Testis (tissue), 3 donors: ENCODE results near the gene PIP5KL1. TPM values are rescaled to one million over a fixed set of nuclear protein-coding genes. Genes with fewer than 3 reads are reported as not detected.

ENCODE experiments used
- DNase-seq: peaks from one replicate; pipeline ENCODE4 v3.0.0-alpha.2; 2019
- H3K27ac ChIP-seq, 2 donors: fragments of 200-600 bp; sonication (generic); one replicate each; pipeline ENCODE4 v1.5.1; 2019
- H3K27me3 ChIP-seq: fragments of 200-600 bp; sonication (generic); one replicate; pipeline ENCODE4 v1.5.1; 2019
- H3K36me3 ChIP-seq: fragments of 200-600 bp; sonication (generic); one replicate; pipeline ENCODE4 v1.5.1; 2017; ENCODE audit warnings: low read depth; ENCODE audit errors: missing control alignments
- H3K4me1 ChIP-seq: fragments of 200-600 bp; sonication (generic); one replicate; pipeline ENCODE4 v1.5.1; 2019
- H3K4me3 ChIP-seq, 2 donors: fragments of 200-600 bp; sonication (generic); one replicate each; pipeline ENCODE4 v1.5.1; 2017 to 2019
- H3K9me3 ChIP-seq: fragments of 200-600 bp; sonication (generic); one replicate; pipeline ENCODE4 v1.5.1; 2017
- POLR2A ChIP-seq: fragments of 450-650 bp; IDR thresholded peaks from one replicate; pipeline ENCODE4 v1.6.1; 2017; ENCODE audit warnings: antibody characterized with exemption, mild to moderate bottlenecking, moderate library complexity
- WGBS, 2 donors: methylation state at CpG; one replicate each; pipeline ENCODE4 v1.1.5; 2018; 5-methylcytosine and 5-hydroxymethylcytosine counted together
- intact Hi-C: fragments of 100-400 bp; cut with DNase I; formaldehyde crosslinking; loops from one replicate; pipeline ENCODE4 v1.15.1; 2023; ENCODE audit warnings: low total_unique reads
- polyA plus RNA-seq: library from polyadenylated mRNA; stranded (reverse); fragments of 350-450 nt; fragmentation: Illumina TruSeq; extraction: RNeasy Lipid Tissue Mini Kit (QIAGEN cat#74804); gene quantifications from one replicate; pipeline ENCODE4 v1.2.3, GENCODE V29; 2014; ENCODE audit warnings: low read depth, low replicate concordance; ENCODE audit not compliant: insufficient read depth
- total RNA-seq, 2 donors: library from RNA; depleted of rRNA; stranded (reverse); fragments of >200 nt; gene quantifications; one replicate each; pipeline ENCODE4 v1.2.3, GENCODE V29; 2016
- TF ChIP-seq, protein P1 (sequence below), 3 experiments: fragments of 450-650 bp in 2 of 3; fragments of 200-600 bp in 1 of 3; sonication (generic) in 1 of 3; IDR thresholded peaks; one replicate each; pipeline ENCODE4 v1.5.1; 2016 to 2019; ENCODE audit warnings: antibody characterized with exemption in 3 of 3, mild to moderate bottlenecking in 2 of 3, moderate library complexity in 1 of 3

Gene PIP5KL1
- total and polyA plus RNA-seq, 3 donors from 2014 or later, result 3.9 to 10.2 (median 8.4) TPM

DNA sequence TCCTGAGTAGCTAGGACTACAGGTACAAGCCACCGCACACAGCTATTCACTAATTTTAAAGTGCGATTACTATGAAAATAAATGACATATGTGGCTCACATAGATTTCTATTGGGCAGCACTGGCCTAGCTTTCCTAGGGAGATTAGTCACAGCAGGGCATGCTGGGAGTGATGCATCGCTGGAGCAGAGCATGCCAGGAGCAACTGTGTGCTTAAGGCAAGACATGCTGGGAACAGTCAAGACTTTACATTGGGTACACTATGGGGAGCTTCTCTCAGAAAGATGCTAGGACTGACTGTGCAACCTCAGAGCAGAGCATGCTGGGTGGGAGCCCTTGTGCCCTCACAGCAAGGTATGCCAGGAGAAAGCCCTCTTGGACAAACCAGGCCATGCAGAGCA is 40.5 kb downstream of the PIP5KL1 start:
- Histone ChIP-seq H3K27me3 (no peaks in the 10 kb centered on the region), H3K27ac (no peak overlapping the region), H3K36me3 (no peaks in the 10 kb centered on the region), H3K4me1 (peaks cover 15% of the 10 kb centered on the region), H3K4me3 (no peak overlapping the region), H3K9me3 (no peaks in the 10 kb centered on the region)
- no peak for TF ChIP-seq POLR2A
- TF ChIP-seq, protein P1, sequence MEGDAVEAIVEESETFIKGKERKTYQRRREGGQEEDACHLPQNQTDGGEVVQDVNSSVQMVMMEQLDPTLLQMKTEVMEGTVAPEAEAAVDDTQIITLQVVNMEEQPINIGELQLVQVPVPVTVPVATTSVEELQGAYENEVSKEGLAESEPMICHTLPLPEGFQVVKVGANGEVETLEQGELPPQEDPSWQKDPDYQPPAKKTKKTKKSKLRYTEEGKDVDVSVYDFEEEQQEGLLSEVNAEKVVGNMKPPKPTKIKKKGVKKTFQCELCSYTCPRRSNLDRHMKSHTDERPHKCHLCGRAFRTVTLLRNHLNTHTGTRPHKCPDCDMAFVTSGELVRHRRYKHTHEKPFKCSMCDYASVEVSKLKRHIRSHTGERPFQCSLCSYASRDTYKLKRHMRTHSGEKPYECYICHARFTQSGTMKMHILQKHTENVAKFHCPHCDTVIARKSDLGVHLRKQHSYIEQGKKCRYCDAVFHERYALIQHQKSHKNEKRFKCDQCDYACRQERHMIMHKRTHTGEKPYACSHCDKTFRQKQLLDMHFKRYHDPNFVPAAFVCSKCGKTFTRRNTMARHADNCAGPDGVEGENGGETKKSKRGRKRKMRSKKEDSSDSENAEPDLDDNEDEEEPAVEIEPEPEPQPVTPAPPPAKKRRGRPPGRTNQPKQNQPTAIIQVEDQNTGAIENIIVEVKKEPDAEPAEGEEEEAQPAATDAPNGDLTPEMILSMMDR (IDR thresholded peaks at IDR 0.05), result no peak
- 91 to 100% methylated on average over 3 of the region's 3 CpGs for WGBS, 2 donors
- intact Hi-C loops, result no loop called here
- no peak for DNase-seq

DNA sequence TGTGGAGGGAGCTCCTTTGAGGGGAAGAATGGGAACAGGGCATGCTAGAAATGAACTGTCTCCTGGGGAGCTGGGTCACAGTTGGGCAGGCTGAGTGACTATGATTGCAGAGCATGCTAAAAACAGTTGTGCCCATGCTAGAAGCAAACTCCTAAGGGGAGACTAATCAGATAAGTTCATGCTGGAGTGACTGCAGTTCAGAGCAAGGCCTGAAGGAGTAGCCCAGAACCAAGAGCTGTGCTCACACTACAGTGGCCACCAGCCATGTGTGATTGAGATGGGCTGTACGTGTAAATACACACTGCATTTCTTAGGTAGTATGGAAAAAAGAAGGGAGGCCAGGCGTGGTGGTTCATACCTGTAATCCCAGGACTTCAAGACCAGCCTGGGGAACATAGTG is 42.8 kb downstream of the PIP5KL1 start:
- Histone ChIP-seq H3K4me3 (no peak overlapping the region), H3K27me3 (no peaks in the 10 kb centered on the region), H3K4me1 (peaks cover 26% of the 10 kb centered on the region), H3K9me3 (no peaks in the 10 kb centered on the region), H3K27ac (no peak overlapping the region), H3K36me3 (no peaks in the 10 kb centered on the region)
- no peak for DNase-seq
- 76 to 77% methylated on average over 2 of the region's 2 CpGs for WGBS, 2 donors
- TF ChIP-seq POLR2A, result no peak
- TF ChIP-seq, protein P1 (IDR thresholded peaks at IDR 0.05), result peak in 1 of 3 experiments; percentile 22
- intact Hi-C loops, result no loop called here

DNA sequence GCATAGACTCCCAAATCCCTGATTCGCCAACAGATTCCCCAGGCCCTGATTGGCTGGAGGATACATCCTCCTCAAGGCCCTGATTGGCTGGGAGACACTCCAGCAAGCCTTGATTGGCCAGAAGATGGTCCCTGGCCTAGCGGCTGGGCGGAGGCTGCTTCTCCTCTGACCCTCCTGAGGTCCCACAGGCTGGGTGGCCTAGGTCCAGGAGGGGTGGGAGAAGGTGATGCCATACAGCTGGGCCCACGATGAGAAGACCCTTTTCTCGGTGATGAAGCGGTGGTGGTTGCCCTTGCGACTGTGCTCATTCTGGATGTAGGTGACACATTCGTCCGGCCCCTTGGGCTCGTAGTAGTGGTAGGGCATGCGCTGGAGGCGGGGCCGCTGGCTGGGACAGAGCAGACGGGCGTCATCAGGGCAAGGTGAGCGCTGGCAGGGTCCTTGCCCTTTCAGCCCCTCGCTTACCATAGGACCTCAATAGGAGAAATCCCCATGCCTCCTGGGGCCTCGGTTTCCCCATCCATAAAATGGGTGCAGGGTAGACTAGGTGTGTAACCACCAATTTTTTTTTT is 44.1 kb downstream of the PIP5KL1 start:
- no peaks in the 10 kb centered on the region for H3K36me3 ChIP-seq
- intact Hi-C loops, result no loop called here

DNA sequence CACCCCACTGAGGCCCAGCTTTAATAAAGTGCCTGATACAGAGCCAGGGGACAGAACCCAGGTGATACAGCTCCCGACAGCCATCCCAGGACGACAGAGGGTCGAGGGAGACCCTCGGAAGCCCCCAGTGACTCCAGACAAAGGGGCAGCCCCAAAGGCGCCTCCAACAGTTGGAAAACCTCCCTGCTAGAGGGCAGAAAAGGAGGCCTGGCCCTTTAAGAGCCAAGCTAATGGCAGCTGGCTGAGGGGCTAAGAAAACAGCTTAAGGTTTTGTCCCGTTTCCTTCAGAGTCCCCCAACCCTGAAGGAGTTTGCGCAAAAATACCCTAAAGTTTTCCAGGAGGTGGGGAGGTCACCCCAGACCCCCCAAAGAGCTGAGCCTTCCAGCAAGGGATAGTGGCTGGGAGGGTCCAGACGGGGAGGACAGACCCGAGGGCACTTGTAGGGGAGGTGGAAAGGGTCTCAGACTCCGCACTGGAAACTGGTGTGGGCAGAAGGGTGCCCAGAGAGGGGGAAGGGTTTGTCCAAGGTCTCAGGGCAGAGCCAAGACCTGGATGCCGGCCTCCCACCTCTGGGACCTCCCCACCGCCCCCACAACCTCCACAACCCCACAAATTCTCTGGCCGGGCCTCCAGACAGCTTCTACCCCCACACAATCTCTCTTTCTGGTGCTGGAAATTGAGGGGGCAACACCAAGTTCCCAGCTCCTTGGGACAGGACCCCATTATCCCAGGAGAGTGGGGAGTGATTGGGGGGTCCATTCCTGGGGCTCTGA is 44.9 kb downstream of the PIP5KL1 start:
- TF ChIP-seq, protein P1 (IDR thresholded peaks at IDR 0.05), result no peak
- no peak for TF ChIP-seq POLR2A
- Histone ChIP-seq H3K27me3 (no peaks in the 10 kb centered on the region), H3K4me3 (no peak overlapping the region), H3K36me3 (no peaks in the 10 kb centered on the region), H3K27ac (peak overlapping the region; percentile 5 to 46), H3K9me3 (no peaks in the 10 kb centered on the region), H3K4me1 (peaks cover 26% of the 10 kb centered on the region)
- DNase-seq, result no peak
- intact Hi-C loops, result no loop called here
- 58 to 63% methylated on average over 10 to 13 of the region's 13 CpGs for WGBS, 2 donors

More for the DNA sequence above, 44.1 kb downstream of the PIP5KL1 start:
- no peak for TF ChIP-seq POLR2A
- TF ChIP-seq, protein P1 (IDR thresholded peaks at IDR 0.05), result no peak
- peaks cover 26% of the 10 kb centered on the region for H3K4me1 ChIP-seq
- WGBS, 2 donors, result 60 to 72% methylated on average over 17 of the region's 18 CpGs
- H3K9me3 ChIP-seq, result no peaks in the 10 kb centered on the region
- no peaks in the 10 kb centered on the region for H3K27me3 ChIP-seq
- peak; percentile 70 for DNase-seq
- no peak overlapping the region for H3K27ac ChIP-seq
- no peak overlapping the region for H3K4me3 ChIP-seq
